PC-9 (cell line): ENCODE data around the gene ELP4.

Source experiments
- EZH2 ChIP-seq: fragments of 200-600 bp; sonication (generic); IDR thresholded peaks from 2 replicates; pipeline ENCODE4 v1.8.0; 2017; ENCODE audit warnings: antibody characterized with exemption, low read depth
- TF ChIP-seq, protein P1 (sequence below): fragments of 200-600 bp; sonication (generic); conservative IDR thresholded peaks from 2 replicates; pipeline ENCODE4 v1.6.1; 2017; ENCODE audit warnings: mixed run types, antibody characterized with exemption, mild to moderate bottlenecking, moderate library complexity

DNA sequence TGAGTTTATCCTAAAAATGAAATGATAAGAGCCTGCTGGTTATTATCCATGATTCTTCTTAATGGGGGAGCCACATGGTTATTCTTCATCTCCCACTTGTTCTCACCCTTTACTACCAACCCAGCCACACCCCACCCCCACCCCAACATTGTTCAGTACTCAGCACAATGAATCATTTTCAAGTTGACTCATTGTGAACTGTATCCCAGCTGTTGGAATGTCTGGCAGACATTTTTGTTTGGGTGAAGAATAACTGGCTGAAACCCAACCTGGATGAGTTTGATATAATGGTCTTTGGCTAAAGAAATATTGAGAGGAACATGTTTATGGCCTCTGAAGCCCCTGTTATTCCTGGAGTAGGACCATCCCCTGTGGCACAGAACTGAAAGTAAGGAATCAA lies 136.2 kb downstream of the ELP4 start:
- TF ChIP-seq, protein P1, sequence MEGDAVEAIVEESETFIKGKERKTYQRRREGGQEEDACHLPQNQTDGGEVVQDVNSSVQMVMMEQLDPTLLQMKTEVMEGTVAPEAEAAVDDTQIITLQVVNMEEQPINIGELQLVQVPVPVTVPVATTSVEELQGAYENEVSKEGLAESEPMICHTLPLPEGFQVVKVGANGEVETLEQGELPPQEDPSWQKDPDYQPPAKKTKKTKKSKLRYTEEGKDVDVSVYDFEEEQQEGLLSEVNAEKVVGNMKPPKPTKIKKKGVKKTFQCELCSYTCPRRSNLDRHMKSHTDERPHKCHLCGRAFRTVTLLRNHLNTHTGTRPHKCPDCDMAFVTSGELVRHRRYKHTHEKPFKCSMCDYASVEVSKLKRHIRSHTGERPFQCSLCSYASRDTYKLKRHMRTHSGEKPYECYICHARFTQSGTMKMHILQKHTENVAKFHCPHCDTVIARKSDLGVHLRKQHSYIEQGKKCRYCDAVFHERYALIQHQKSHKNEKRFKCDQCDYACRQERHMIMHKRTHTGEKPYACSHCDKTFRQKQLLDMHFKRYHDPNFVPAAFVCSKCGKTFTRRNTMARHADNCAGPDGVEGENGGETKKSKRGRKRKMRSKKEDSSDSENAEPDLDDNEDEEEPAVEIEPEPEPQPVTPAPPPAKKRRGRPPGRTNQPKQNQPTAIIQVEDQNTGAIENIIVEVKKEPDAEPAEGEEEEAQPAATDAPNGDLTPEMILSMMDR, result no peak
- no peak for TF ChIP-seq EZH2
